ENCODE results near the gene FNDC1.

FNDC1 gene

GRCh38 chr6:159250633-159251032 is 81.4 kb downstream of the FNDC1 start:
- Histone ChIP-seq H3K4me1 (ENCODE audit: low read depth, poor library complexity, severe bottlenecking) (no peaks in the 10 kb centered on the region), H3K27me3 (ENCODE audit: insufficient read depth, low read depth) (no peaks in the 10 kb centered on the region), H3K36me3 (ENCODE audit: insufficient read depth) (no peaks in the 10 kb centered on the region), H3K79me2 (ENCODE audit: insufficient read depth, low read depth) (no peaks in the 10 kb centered on the region), H3K4me3 (IDR thresholded peaks at IDR 0.05; ENCODE audit: insufficient read depth, low read depth, low read length) (no peak overlapping the region), H2AFZ (ENCODE audit: low read depth) (no peak overlapping the region), H4K20me1 (ENCODE audit: insufficient read depth) (no peaks in the 10 kb centered on the region), H3K9ac (no peak overlapping the region), H3K4me2 (no peak overlapping the region), H3K27ac (no peak overlapping the region)
- no peak for TF ChIP-seq CTCF (conservative IDR thresholded peaks at IDR 0.05; ENCODE audit: low read depth, low read length)

GRCh38 chr6:159252955-159253508 is 83.8 kb downstream of the FNDC1 start:
- H3K4me2 ChIP-seq: no peak overlapping the region
- H4K20me1 ChIP-seq (ENCODE audit: insufficient read depth): no peaks in the 10 kb centered on the region
- H3K27ac ChIP-seq: no peak overlapping the region
- H3K36me3 ChIP-seq (ENCODE audit: insufficient read depth): no peaks in the 10 kb centered on the region
- no peak overlapping the region for H3K9ac ChIP-seq
- no peaks in the 10 kb centered on the region for H3K4me1 ChIP-seq (ENCODE audit: low read depth, poor library complexity, severe bottlenecking)
- TF ChIP-seq CTCF (conservative IDR thresholded peaks at IDR 0.05; ENCODE audit: low read depth, low read length): peak; percentile 62
- H3K27me3 ChIP-seq (ENCODE audit: insufficient read depth, low read depth): no peaks in the 10 kb centered on the region
- no peaks in the 10 kb centered on the region for H3K79me2 ChIP-seq (ENCODE audit: insufficient read depth, low read depth)
- no peak overlapping the region for H3K4me3 ChIP-seq (IDR thresholded peaks at IDR 0.05; ENCODE audit: insufficient read depth, low read depth, low read length)
- no peak overlapping the region for H2AFZ ChIP-seq (ENCODE audit: low read depth)

- Histone ChIP-seq H3K79me2 (ENCODE audit: insufficient read depth, low read depth) (no peaks in the 10 kb centered on the region), H3K4me1 (ENCODE audit: low read depth, poor library complexity, severe bottlenecking) (no peaks in the 10 kb centered on the region), H3K4me2 (no peak overlapping the region), H3K9ac (no peak overlapping the region), H3K36me3 (ENCODE audit: insufficient read depth) (no peaks in the 10 kb centered on the region), H3K27me3 (ENCODE audit: insufficient read depth, low read depth) (no peaks in the 10 kb centered on the region), H2AFZ (ENCODE audit: low read depth) (no peak overlapping the region), H3K27ac (no peak overlapping the region), H4K20me1 (ENCODE audit: insufficient read depth) (no peaks in the 10 kb centered on the region), H3K4me3 (IDR thresholded peaks at IDR 0.05; ENCODE audit: insufficient read depth, low read depth, low read length) (no peak overlapping the region)
- no peak for TF ChIP-seq CTCF (conservative IDR thresholded peaks at IDR 0.05; ENCODE audit: low read depth, low read length)
Measured at GRCh38 chr6:159254186-159254585, 85.0 kb downstream of the FNDC1 start.

GRCh38 chr6:159255434-159255951 is 86.3 kb downstream of the FNDC1 start:
- no peaks in the 10 kb centered on the region for H4K20me1 ChIP-seq (ENCODE audit: insufficient read depth)
- TF ChIP-seq CTCF (conservative IDR thresholded peaks at IDR 0.05; ENCODE audit: low read depth, low read length): no peak
- no peaks in the 10 kb centered on the region for H3K79me2 ChIP-seq (ENCODE audit: insufficient read depth, low read depth)
- H3K27ac ChIP-seq: no peak overlapping the region
- H3K27me3 ChIP-seq (ENCODE audit: insufficient read depth, low read depth): no peaks in the 10 kb centered on the region
- H2AFZ ChIP-seq (ENCODE audit: low read depth): no peak overlapping the region
- no peak overlapping the region for H3K9ac ChIP-seq
- H3K36me3 ChIP-seq (ENCODE audit: insufficient read depth): no peaks in the 10 kb centered on the region
- H3K4me2 ChIP-seq: no peak overlapping the region
- H3K4me3 ChIP-seq (IDR thresholded peaks at IDR 0.05; ENCODE audit: insufficient read depth, low read depth, low read length): no peak overlapping the region
- H3K4me1 ChIP-seq (ENCODE audit: low read depth, poor library complexity, severe bottlenecking): no peaks in the 10 kb centered on the region

Measured in KMS-11 (cell line).